ENCODE data around the gene NOTCH1.
A peak's percentile ranks its signal among the peaks of the same experiment; 100 is the strongest.

NOTCH1 gene

DNA sequence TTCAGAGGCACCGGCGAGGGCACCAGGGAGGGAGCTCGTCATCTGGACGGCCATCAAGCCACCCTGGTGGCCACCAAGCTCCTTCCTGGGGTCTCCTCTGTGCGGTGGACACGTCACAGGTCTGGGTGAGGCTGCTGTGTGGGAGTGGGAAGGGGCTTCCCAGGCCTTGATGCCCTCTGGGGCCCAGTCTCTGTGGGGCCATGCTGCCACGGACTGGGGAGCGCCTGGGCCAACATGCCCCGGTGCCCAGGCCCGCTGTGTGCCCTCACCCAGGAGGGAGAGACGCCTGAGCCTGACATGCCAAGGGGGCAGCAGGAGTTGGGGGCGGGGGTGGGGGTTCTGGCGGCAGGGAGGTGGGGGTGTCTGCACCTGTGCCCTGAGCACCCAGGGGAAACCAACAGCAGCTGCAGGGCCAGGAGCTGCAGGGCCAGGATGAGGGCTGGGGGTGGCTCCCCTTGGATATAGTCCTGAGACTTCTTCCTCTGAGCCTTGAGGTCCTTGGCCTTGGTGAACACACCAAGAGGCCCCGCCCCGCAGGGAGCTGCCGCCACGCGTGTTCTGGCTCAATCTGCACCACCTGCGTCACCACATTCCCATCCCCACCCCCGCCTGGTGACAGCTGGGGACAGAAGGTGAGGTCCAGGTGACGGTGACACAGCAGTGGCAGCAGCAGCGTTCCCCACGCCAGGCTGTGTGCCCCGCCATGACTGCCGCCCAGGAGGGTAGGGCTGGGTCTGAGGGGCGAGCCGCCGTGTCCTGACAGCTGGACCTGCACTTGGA is 47.7 kb downstream of the NOTCH1 start:
- no peak for DNase-seq

DNA sequence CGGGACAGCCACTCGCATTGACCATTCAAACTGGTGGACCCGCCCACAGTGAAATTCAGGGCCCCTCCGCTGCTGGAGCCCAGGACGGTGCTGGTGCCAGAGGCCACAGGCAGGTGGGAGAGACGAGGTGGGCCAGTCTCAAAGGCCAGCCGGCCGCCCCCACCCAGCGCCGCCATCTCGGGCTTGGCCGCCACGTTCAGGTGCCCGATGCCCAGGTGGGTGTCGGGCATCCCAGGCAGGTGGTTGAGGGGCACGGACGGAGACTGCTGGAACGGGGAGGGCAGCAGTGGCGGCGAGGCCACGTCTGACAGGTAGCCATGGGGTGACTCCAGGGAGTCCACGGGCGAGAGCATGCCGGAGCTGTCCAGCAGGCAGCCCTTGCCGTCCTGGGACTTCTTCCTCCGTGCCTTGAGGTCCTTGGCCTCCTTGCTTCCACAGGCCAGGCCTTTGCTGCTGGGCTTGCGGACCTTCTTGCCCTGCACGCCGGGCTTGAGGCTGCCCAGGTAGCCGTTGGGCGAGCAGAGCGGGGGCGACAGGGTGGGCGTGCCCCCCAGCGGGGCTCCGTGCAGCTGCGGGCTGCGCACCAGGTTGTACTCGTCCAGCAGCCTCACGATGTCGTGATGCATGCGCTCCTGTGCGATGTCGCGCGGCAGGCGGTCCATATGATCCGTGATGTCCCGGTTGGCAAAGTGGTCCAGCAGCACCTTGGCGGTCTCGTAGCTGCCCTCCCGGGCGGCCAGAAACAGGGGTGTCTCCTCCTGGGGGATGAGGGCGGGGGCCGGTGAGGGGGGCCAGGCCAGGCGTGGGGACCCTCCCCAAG is 48.8 kb downstream of the NOTCH1 start:
- DNase-seq = no peak

DNA sequence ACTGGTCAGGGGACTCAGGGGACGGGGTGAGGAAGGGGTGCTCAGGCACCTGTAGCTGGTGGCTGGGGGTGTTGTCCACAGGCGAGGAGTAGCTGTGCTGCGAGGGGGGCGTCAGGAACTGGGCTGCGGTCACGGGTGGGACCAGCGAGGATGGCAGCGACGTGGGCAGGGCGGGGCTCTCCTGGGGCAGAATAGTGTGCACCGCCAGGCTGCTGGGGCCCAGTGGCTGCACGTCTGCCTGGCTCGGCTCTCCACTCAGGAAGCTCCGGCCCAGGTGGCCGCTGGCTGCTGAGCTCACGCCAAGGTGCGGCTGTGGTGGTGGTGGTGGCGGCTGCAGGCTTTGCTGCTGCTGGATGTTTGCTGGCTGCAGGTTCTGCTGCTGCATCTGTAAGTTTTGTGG is 49.7 kb downstream of the NOTCH1 start:
- DNase-seq = no peak

DNA sequence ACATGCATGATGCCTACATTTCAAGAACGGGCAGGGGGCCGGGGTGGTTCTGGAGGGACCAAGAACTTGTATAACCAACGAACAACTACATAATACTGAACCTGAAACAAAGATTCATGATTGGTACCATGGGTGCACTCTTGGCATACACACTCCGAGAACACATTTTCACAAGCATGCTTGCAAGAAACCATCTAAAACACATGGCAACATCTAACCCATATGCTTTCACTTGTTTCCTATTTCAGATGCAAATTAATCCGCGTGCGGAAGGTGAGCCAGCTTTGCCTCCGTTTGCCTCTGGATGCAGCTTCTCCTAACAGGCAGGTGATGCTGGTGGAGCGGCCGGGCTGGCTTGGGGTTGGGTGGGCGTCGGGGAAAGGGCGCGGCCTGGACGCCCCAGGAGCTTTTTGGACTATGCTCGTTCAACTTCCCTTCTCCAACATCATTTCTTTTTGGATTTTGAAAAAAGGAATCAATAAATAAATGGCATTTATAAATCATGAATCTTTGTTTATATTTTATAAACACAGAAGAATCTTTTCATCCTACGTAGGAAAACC is 50.5 kb downstream of the NOTCH1 start:
- no peak for DNase-seq

DNA sequence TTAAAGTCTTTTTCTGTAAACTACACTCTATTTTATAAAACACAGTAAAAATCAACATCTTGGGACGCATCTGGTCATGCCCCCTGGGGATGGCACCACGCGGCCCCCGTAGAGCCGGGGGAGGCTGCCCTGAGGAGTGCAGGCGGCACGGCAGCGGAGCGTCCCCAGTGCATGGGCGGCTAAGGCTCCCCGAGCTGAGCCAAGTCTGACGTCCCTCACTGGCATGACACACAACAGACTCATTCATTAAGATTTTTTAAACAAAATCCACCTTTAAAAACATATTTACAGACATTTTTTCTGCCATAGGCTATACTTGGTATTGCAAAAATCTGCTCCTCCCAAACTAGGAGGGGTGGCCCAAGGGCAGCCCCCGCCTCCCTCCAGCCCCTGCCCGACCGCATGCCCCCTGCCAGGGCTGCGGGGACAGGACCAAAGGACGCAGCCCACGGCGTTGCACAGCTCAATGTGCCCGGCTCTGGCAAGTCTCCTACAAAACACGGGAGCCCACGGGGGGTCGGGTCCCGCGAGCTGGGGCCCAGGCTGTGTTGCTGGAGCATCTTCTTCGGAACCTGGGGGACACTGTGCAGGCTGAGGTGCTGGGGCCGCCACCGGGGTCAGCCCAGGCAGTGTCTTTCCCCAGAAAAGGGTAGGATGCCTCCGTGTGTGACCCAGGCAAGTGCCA is 51.2 kb downstream of the NOTCH1 start:
- DNase-seq = no peak

DNA sequence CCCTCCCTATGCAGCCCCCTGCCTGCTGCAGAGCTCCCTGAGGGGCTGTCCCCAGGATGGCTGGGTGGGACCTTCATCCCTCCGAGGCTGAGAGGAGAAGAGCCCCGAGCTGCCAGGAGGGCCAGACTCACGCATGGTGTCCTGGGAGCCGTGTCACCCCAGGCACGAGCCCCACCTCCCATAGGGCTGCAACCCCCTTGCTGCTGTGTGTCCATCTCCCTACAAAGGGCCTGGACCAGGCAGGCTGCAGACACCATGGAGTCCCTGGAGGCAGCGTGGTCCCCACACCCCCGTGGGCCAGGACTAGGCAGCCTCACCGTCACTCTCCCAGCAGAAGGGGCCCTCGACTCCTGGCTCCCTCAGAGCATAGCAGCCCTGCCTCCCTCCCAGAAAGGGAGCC is 51.8 kb downstream of the NOTCH1 start:
- no peak for DNase-seq

DNA sequence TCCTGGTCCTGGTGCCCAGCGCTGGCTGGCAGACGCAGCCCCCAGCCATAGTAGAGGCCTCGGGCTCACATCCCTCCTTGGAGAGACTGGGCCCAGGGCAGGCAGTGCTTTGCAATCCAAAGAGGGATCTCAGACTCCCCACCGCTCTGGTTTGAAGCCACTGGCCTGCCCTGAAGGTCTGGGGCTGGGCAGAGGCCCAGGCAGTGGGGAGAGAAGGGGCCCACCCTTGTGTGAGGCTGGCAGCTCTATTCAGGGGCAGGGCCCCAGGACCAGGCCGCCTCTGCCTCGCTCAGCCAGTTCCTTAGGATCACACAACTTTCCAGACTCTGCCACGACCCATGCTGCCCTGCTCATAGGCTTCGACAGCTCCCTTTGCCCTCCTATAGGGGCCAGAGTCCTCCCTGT is 52.3 kb downstream of the NOTCH1 start:
- no peak for DNase-seq

DNA sequence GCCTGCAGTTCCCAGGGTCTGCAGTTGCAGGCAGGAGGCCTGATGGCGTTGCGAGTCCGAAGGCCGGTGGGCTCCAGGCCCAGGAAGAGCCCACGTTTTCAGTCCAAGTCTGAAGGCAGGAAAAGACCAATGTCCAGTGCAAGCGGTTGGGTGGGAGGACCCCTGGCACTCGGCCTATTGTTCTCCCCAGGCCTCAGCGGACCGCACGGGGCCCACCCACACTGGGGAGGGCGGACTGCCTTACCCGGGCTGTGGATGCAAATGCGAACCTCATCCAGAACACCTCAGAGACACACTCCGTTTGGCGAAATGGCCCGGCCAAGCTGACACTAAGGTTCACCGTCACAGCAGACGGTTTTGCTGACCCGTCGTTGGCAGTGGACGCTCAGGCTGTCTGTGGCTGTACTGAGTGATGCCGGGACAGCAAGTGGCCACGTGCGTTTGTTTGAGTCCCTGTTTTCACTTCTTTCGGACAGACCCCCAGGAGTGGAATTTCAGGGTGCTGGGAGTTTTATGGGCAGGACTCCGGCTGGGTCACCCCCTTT is 52.8 kb downstream of the NOTCH1 start:
- DNase-seq = no peak

DNA sequence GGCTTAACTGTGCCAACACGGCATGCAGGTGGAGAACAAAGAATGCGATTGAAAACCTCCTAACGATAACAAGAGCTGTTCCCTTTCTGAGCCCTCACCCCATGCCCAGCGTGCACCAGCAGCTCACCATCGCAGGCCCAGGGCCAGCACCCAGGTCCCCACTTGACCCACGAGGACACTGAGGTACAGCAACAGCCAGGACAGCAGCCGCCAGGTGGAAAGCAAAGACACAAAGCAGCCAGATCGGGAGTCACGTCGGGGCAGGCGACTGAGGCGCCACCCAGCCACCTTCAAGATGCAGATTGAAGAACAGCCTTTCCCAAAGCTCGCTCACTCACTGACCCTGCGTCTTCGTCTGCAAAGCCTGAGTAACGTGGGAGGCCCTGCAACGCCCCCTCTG is 56.1 kb downstream of the NOTCH1 start:
- no peak for DNase-seq

DNA sequence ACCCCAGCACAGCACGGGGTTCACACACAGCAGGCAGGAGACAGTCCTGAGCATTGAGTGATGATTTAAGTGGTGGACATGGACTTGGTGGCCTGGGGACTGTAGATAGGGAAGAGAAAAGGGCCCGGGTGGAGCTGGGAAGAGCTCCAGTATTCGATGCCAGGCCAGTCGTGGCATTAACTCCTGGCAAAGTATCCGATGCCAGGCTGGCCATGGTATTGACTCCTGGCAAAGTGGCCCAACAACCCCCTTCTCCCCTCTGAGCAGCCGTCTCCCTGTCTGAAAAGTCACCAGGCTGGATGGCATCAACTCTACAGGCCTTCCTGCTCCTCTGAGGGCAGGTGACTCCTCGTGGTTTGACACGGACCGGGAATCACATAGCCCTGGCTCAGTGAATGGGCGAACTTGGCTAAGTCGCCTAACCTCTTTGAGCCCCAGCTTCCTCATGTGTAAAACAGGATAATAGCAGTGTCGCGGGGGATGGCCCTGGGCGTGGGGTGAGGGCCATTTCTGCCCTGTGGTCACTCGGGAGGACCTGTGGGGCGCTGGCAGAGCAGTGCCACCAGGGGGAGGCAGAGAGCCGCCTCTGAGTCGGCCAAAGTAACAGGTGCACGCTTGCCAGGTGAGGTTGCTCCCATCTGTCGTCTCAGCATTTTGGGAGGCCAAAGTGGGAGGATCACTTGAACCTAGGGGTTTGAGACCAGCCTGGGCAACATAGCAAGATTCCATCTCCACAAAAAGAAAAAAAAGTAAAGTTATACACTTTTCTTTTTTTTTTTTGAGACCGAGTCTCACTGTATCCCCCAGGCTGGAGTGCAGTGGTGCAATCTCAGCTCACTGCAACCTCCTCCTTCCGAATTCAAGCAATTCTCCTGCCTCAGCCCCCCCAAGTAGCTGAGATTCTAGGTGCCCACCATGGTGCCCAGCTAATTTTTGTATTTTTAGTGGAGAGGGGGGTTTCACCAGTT is 57.3 kb downstream of the NOTCH1 start:
- DNase-seq = no peak

DNA sequence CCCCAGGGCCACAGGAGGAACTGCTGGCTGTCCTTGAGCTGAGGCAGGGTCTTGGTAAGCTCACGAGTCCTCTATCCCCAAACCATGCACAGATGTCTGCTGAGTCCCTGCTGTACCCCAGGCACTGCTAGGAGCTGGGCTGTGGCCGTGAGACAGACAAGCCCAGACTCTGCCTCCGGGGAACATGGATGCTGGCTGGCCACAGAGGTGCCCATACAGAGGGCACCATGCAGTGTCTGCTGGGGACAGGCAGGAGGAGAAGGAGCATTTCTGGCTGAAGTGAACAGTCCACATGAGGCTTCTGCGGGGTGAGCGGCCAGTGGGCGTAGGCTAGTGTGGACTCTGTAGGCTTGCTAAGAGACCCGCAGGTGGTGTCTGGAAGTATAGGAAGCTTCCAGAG is 58.2 kb downstream of the NOTCH1 start:
- no peak for DNase-seq

DNA sequence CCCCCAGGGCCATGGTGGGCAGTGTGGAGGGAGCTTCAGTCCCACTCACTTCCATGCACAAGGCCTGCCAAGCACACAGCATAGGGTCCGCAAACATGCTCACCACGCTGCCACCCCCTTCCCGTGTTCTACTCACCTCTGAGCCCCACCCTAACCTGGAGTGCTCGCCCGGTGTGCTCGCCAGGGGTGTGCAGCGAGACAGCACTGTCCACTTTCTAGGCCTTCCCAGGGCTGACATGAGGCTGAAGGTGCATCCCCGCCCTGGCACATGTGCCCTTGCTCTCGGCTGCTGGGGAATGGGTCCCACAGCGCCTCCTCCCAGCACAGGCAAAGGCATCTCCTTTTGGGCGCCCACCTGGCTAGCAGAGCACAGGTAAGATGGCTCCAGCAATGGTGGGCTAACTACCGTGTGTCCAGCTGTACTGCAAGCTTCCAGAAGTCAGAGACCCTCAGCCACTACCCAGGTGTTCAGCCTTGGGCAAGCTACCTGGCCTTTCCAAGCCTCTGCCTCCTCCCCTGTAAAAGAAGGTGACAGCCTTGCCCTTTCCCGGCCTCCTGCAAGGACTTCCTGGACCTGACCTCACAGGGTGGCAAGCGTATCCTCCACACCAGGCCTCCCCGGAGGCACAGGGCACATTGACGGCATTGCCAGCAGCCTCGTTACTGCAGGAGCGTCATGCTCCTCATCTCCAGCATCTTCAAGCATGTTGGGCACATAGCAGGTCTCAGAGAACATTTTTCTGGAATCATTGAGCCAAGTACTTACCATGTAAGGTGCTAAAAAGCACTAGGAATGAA is 58.8 kb downstream of the NOTCH1 start:
- no peak for DNase-seq

DNA sequence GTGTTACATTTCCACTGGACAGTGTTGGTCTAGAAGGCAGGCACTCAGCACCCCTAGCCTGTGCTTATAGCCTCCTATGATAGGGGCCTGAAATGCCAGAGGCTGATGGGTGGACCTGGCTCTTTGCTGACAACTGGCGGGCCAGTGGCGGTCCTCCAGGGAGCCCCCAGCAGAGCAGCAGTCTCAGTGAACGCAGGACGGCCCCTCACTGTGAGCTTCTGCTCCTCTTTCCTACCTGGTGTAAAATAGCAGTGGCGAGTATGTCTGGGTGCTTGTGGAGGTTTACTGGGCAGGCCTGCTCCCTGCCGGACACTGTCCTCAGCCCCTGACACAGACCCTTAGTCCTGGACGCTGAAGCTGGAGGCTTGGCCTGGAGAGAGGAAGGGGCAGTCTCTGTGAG is 59.7 kb downstream of the NOTCH1 start:
- no peak for DNase-seq

DNA sequence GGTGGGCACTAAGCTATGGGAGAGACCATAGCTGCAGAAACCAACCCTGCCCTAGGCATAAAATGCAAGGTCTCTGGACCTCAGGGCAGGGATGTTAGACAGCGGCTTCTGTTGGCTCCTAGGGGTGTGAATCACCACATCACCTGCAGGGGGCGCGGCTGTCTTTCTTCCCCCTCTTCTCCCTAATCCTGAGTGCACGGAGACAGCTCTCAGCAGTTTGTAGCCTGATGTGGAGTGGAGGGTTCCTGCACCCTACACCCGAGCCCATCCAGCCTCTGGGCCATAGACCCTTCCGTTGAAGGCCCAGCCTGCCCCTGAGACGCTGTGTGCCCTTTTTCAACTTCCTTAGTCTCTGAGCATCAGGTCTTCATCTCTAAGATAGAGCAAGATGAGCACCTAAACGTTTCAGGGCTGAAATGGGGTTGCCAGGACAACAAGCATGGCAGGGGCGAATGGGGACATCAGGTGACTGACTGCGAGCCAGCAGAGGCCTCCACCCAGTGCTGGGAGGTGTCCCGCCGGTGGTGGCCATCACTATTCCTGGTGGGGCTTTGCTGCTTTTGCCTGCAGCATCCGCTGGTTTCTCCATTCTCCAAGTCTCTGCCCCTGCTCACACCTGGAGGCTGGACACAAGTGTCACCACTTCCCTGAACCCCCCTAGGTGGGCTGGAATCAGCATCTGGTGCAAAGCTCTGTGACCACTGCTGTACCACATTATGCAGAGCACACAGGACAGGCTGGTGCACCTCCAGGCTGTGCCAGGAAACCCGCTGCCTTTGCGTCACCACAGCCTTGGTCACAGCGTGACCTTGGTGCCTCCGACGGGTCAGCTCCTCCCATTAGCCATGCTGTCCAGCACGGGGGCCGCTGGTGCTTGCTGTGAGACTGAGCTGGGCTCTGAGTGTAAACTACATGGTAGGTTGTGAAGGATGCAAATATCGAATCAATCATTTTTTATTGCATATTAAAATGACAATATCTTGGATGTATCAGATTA is 60.5 kb downstream of the NOTCH1 start:
- DNase-seq = peak; percentile 85

DNA sequence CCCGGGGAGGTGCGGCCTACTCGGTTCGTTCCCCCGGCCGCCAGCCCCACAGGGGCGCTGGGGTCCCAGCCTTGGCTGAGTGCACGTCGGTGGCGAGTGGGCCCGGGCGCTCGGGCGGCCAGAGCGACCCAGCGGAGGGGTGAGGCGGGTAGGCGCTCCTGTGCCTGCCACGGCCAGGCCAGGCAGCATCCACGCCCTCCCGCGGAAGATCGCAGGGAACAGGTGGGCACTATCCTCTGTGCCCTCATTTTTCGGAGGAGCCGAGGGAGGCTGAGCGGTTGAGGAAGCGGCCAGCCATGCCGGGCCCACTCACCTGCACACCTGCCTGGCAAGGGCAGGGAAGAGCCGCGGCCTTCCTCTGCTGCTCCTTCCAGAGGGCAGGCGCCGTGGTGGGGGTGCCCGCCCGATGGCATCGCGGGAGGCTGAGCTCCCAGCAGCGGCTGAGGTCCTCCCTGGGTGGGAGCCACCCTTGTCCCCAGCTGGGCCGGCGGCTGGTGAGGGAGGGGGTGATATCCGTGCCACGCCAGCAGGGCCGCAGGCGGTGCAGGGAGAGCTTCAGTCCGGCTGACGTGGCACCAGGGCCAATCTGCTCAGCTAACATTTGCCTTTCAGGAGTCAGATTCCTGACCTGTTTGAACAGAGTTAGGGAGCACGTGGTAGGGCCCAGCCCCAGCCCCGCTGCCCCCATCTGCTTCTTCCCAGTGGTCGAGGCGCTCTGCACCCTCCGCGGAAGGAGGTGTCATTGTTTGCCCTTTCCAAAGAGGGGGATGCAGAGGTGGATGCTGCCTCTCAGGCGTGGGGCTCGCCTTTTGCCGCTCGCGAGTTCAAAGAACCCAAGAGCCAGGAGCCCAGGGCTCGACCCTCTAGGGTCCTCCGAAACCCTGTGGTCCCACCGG is 61.4 kb downstream of the NOTCH1 start:
- no peak for DNase-seq

DNA sequence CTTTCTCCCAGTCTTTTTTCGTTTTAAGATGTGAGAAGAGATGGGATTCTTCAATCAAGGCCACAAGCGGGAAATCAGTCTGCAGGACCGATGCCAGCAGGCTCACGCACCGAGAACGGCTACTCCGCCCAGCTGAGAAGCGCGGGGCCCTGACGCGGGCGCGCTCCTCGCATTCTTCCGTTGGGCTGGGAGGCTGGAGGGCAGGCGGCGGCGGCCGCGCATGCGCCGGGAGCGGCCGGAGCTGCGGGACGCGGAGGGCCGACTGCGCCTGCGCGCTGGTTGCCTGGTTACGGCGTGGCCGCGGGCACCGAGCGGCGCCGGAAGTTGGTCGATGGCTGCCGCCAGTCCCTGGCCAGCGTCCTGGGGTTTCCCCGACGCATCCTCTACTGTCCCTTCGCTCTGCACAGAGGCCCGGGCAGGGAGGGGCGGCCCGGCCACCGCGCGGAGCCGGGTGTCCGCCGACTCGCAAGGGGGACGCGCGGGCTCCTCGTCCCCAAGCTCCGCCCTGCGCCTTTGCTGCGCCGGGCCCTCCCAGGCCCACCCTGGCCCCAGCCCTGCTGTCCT is 62.2 kb downstream of the NOTCH1 start:
- DNase-seq = peak; percentile 64

DNA sequence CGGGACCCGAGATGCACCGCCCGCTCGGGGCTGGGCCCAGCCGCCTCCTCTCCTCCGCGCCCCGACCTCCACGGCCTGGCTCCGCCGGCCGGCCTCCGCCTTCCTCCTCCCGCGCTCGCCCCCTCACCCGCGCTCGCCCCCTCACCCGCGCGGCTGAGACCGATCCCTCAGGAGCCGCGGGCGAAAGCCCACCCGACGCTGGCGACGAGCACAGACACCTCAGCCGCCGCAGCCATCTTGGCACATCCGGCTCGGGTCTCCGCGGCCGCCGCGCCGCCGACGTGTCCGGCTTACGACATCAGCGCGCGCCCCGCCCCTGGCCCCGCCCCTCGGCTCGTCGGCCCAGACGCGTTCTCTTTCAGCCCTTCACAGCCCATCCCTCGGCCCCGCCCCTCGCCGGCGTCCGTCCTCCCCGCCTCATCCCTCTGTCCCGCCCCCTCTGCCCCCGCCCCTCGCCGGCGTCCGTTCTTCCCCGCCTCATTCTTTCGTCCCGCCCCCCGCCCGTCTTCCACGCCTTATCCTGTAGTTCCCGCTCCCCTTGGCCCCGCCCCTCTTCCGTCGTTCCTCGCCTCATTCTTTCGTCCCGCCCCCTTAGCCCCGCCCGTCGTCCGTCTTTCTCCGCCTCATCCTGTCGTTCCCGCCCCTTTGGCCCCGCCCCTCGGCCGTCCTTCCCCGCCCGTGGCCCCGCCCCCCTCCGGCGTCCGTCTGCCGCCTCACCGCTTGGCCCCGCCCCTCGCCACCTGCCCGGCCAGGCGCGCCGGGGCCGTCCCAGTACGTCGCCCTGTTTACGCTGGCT is 62.9 kb downstream of the NOTCH1 start, which contains the start of gene SEC16A:
Gene SEC16A (minus strand): TSS at position 248 of the 796 bp plus-strand sequence. CDS start 5,425 bp downstream, outside the sequence.
- DNase-seq = peak; percentile 98
